Stimulated activated CD4-positive, alpha-beta T cell treated with anti-CD3 and anti-CD28 coated beads, TNF-alpha, amount 100 ng/mL, for 1 hour (primary cell): ENCODE measurements around the gene JAM2.
"Not testable (repeated sequence)": the region's sequence is repeated elsewhere in the genome, so short reads cannot be mapped to it uniquely, and the experiment has no call there.

ENCODE experiments used
- DNase-seq, 3 donors: peaks; one replicate each; pipeline ENCODE4 v3.0.0-alpha.2; 2020; ENCODE audit warnings: low read depth in 3 of 3, low spot score in 1 of 3

JAM2 gene, protein sequence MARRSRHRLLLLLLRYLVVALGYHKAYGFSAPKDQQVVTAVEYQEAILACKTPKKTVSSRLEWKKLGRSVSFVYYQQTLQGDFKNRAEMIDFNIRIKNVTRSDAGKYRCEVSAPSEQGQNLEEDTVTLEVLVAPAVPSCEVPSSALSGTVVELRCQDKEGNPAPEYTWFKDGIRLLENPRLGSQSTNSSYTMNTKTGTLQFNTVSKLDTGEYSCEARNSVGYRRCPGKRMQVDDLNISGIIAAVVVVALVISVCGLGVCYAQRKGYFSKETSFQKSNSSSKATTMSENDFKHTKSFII

GRCh38 chr21:25638660-25639550 is at the start of gene JAM2:
TSS of gene JAM2 (plus strand) at chr21:25639258. CDS start at chr21:25639822, 564 bp downstream.
- peak in 1 of 3 donors; percentile 9 for DNase-seq

DNA sequence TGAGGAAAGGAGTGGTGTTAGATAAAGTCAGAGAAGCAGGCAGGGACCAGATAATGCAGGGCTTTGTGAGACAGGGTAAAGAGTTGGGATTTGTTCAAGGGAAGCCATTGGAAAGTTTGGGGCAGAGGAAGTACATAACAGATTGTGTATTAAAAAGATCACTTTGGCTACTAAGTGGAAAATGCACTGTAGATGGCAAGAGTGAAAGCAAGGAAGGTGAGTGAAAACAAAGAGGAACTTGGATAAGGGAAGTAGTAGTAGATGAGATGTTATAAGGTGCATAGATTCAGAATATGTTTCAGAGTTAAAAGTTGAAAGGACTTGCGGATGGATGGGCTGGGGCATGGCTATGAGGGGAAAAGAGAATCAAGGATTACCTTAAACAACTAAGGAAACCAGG is 49.2 kb upstream of the JAM2 start:
- DNase-seq: no peak

- peak; percentile 59 to 75 (median 60) for DNase-seq
Measured at GRCh38 chr21:25607151-25608043, 31.7 kb upstream of the JAM2 start, which contains the start of gene MRPL39. TSS of gene MRPL39 (minus strand) at chr21:25607481. CDS start at chr21:25607475, 6 bp downstream.

DNA sequence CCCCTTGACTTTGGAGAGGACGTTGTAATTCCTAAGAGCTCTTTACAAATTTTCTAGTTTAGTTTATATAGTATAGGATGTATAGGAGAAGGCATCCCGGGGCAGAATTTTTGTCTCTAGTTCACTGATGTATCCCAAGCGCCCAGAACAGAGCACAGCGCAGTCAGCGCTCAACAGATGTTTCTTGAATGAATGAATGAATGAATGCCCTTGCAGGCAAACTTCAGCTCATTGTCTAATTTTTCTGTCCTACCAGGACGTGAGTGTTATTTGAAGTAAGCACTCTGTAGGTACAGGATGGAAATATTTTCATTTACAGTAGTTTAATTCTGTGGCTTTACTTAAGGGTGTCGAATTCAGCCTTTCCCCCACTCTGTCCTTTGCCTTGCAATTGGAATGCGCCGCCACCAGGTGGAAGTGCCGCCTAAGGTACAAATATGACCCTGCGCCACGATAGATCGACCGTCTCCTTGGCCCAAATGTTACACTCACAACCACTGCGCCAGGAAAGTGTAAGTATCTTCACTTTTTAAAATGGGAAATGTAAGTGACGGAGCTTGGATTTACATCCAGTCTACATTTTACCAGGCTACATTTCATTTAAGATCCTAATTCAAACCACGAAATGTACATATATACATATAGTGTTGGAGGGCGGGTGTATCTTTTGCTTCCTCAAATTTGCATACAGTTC is 30.9 kb upstream of the JAM2 start:
- peak; percentile 33 to 55 (median 55) for DNase-seq

GRCh38 chr21:25614441-25614840 is 24.6 kb upstream of the JAM2 start:
- DNase-seq: no peak

- no peak for DNase-seq
Measured at GRCh38 chr21:25615880-25616279, 23.2 kb upstream of the JAM2 start.

DNA sequence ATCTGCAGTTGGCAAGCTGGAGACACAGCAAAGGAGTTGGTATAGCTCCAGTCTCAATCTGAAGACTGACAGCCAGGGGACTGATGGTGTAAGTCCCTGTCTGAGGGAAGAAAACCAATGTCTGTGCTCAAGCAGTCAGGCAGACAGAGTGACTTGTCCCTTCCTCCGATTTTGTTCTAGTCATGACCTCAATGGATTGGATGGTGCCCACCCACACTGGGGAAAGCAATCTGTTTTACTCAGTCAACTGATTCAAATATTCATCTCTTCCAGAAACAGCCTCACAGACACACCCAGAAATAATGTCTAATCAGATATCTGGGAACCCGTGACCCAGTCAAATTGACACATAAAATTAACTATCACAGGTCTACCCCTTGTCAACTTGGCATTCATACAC is 19.9 kb upstream of the JAM2 start:
- DNase-seq: no peak

- DNase-seq: no peak
Measured at GRCh38 chr21:25624511-25624910, 14.5 kb upstream of the JAM2 start.

GRCh38 chr21:25625036-25625435 is 14.0 kb upstream of the JAM2 start:
- no peak for DNase-seq

DNA sequence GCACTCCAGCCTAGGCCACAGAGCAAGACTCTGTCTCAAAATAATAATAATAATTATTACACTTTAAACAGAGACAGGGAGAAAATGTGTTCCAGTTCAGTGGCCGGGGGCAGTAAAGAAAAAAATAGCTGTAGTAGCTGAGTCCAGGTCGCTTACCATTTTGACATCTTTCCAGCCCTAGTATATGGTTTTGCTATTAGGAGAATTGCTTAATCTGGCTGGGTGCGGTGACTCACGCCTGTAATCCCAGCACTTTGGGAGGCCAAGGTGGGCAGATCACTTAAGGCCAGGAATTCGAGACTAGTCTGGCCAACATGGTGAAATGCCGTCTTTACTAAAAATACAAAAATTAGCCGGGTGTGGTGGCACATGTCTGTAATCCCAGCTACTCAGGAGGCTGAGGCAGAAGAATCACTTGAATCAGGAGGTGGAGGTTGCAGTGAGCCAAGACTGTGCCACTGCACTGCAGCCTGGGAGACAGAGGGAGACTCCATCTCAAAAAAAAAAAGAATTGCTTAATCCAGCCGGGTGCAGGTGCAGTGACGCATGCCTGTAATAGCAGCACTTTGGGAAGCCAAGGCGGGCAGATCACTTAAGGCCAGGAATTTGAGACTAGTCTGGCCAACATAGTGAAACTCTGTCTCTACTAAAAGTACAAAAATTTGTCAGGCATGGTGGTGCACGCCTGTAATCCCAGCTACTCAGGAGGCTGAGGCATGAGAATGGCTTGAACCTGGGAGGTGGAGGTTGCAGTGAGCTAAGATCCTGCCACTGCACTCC is 13.1 kb upstream of the JAM2 start:
- not testable (repeated sequence) for DNase-seq

GRCh38 chr21:25626757-25627156 is 12.3 kb upstream of the JAM2 start:
- no peak for DNase-seq

- DNase-seq: no peak
Measured at GRCh38 chr21:25632296-25632695, 6.8 kb upstream of the JAM2 start.

GRCh38 chr21:25635310-25635709 is 3.7 kb upstream of the JAM2 start:
- no peak for DNase-seq

GRCh38 chr21:25636727-25637126 is 2.3 kb upstream of the JAM2 start:
- DNase-seq: no peak

DNA sequence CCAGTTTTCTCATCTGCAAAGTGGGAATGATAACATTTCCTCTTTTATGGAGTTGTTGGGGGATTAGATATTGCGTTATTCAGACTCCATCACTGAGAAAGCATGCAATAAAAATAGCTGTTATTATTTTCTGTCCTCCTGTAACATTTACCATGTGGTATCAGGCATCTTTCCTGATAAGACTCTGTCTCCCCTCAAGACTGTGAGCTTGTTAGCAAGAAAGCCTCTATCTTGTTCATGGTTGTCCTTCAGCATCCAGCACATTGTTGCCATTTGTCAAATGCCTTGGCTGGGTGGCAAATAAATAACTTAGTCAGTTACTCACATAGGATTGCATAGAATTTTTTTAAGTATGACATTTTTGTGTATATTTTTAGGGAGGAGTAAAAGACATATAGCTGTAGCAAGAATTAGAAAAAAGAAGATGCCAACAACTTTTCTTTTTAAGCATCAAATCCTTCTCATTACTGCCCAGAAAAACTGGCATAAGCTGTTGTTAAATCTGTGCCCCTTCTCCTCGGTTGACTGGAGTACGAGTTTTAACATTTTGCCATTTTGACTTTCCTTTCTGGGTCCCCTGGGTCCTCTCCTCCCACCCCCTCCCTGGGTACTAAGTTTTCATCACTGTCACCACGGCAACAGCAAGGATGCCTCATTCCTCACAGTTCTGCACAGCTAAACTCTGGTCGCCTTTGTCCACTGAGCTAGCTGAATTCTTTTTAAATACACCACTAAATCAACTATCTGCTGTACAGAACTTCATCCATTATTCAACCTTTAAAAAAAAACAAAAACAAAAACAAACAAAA is 1.0 kb upstream of the JAM2 start:
- DNase-seq: no peak

GRCh38 chr21:25639551-25640201 is 618 bp downstream of the JAM2 start:
- peak in 1 of 3 donors; percentile 24 for DNase-seq

DNA sequence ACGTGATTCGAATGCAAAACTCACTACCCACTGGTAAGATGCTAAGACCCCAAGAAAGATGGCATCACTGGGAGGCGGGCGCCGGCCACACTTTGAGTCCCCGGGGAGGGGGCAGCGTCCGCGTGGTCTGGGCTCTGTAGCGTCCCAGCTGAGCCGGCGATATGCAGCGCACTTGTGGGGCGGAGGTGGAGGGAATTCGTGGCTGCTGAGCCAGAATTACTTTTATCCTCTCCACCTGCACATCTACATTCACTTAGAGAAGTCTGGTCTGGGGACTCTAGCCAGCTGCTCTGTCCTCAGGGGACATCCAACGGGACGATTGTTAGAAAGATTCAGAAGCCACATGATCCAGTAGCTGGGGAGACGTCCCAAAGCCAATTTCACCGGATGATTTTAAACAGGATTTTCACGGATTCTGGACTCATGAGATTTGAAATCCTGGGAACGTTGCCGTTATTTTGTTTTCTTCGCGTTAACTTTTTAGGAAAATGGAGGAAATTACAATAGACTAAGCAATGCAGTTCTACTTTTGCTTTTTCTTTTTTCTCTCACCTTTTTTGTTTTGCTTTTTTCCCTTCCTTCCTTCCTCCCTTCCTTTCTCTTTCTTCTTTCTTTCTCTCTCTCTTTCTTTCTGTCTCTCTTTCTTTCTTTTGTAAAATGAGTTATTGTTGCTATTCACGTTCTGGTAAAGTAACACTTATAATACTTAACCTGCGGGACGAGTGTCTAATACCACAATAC is 1.3 kb downstream of the JAM2 start:
- DNase-seq: peak in 1 of 3 donors; percentile 1

GRCh38 chr21:25640943-25641292 is 1.9 kb downstream of the JAM2 start:
- DNase-seq: no peak
